HG03103 (cell line): Measurements from ENCODE around the gene TMEM131L.

Source experiments
- ATAC-seq: cut with Tn5 transposase; IDR thresholded peaks from one replicate; pipeline ENCODE4 v1.9.1; 2021; ENCODE audit warnings: low read depth; ENCODE audit not compliant: unreplicated experiment

TMEM131L gene

GRCh38 chr4:153518637-153519389, 52.7 kb downstream of the TMEM131L start:
- ATAC-seq = no peak

- no peak for ATAC-seq
These were observed 53.5 kb downstream of the TMEM131L start for GRCh38 chr4:153519687-153520086.

- no peak for ATAC-seq
These were observed 54.1 kb downstream of the TMEM131L start for GRCh38 chr4:153520227-153520626.

GRCh38 chr4:153520801-153521329, 54.7 kb downstream of the TMEM131L start:
- ATAC-seq = no peak

- ATAC-seq = no peak
These were observed 55.3 kb downstream of the TMEM131L start for GRCh38 chr4:153521478-153521877.

GRCh38 chr4:153521999-153522801, 56.0 kb downstream of the TMEM131L start:
- ATAC-seq = no peak

GRCh38 chr4:153522802-153523094, 56.6 kb downstream of the TMEM131L start:
- ATAC-seq = peak; percentile 25

GRCh38 chr4:153523164-153523796, 57.1 kb downstream of the TMEM131L start:
- no peak for ATAC-seq

GRCh38 chr4:153523941-153524386, 57.8 kb downstream of the TMEM131L start:
- ATAC-seq = no peak

- no peak for ATAC-seq
These were observed 58.5 kb downstream of the TMEM131L start for GRCh38 chr4:153524682-153525081.

- no peak for ATAC-seq
These were observed 61.5 kb downstream of the TMEM131L start for GRCh38 chr4:153527690-153528089.

GRCh38 chr4:153528705-153529485, 62.7 kb downstream of the TMEM131L start:
- peak; percentile 43 for ATAC-seq

- ATAC-seq = no peak
These were observed 63.5 kb downstream of the TMEM131L start for GRCh38 chr4:153529646-153530045.

GRCh38 chr4:153530284-153530999, 64.3 kb downstream of the TMEM131L start:
- ATAC-seq = no peak

GRCh38 chr4:153531000-153531358, 64.8 kb downstream of the TMEM131L start:
- ATAC-seq = no peak

GRCh38 chr4:153531976-153532626, 65.9 kb downstream of the TMEM131L start:
- no peak for ATAC-seq

- ATAC-seq = no peak
These were observed 66.5 kb downstream of the TMEM131L start for GRCh38 chr4:153532636-153533035.

GRCh38 chr4:153533387-153533786, 67.2 kb downstream of the TMEM131L start:
- no peak for ATAC-seq
